SK-N-SH (cell line): ENCODE results near the gene C16orf74. TPM values are rescaled to one million over a fixed set of nuclear protein-coding genes. Genes with fewer than 3 reads are reported as not detected.

Source experiments
- CTCF ChIA-PET: fragments of 300-600, 350-600 bp; formaldehyde crosslinking; extraction: SDS; loops from one replicate; lab custom pipeline; 2021; lab: Yijun Ruan, JAX
- POLR2A ChIA-PET: fragments of 350-600 bp; sonication (Branson Sonifier 250); formaldehyde crosslinking; extraction: SDS; loops from one replicate; lab custom pipeline; 2020; ENCODE audit warnings: antibody characterized with exemption, inconsistent platforms; lab: Yijun Ruan, JAX
- DNase-seq: peaks from one replicate; pipeline ENCODE4 v3.0.0; 2012
- H2AFZ ChIP-seq: fragments of 200-600 bp; sonication (generic); 2 replicates; pipeline ENCODE4 v1.8.1; 2016; ENCODE audit warnings: antibody characterized with exemption, mild to moderate bottlenecking, low read depth
- H3F3A ChIP-seq: fragments of 200-600 bp; sonication (generic); replicated peaks from 2 replicates; pipeline ENCODE3; 2016; ENCODE audit warnings: antibody characterized with exemption, mild to moderate bottlenecking; ENCODE audit not compliant: insufficient read depth
- H3K27ac ChIP-seq, 2 experiments: fragments of 200-500 bp in 1 of 2; fragments of 200-600 bp in 1 of 2; sonication (Bioruptor generic) in 1 of 2; sonication (generic), shearing (Covaris generic) in 1 of 2; 2 replicates each; pipeline versions ENCODE4 v1.5.1 to v1.6.1; 2014 to 2016; ENCODE audit warnings: low read depth in 2 of 2, inconsistent platforms in 1 of 2, low read length in 1 of 2, mild to moderate bottlenecking in 1 of 2, mixed read lengths in 1 of 2
- H3K27me3 ChIP-seq: fragments of 200-600 bp; sonication (generic), shearing (Covaris generic); 2 replicates; pipeline ENCODE4 v1.6.1; 2016; ENCODE audit warnings: mixed run types; ENCODE audit not compliant: insufficient read depth
- H3K36me3 ChIP-seq, 2 experiments: fragments of 200-500 bp in 1 of 2; fragments of 200-600 bp in 1 of 2; sonication (Bioruptor generic) in 1 of 2; sonication (generic) in 1 of 2; replicated peaks in 1 of 2; 2 replicates each; pipeline versions ENCODE3 to v1.5.1; 2014 to 2016; ENCODE audit warnings: low read length in 1 of 2, mild to moderate bottlenecking in 1 of 2; ENCODE audit not compliant: insufficient read depth in 2 of 2, control insufficient read depth in 1 of 2
- H3K4me1 ChIP-seq, 2 experiments: fragments of 200-500 bp in 1 of 2; fragments of 200-600 bp in 1 of 2; sonication (Bioruptor generic) in 1 of 2; sonication (generic), shearing (Covaris generic) in 1 of 2; 2 replicates each; pipeline versions ENCODE4 v1.5.1 to v1.6.1; 2014 to 2016; ENCODE audit warnings: low read depth in 1 of 2, low read length in 1 of 2, mixed run types in 1 of 2; ENCODE audit not compliant: insufficient read depth in 2 of 2, control insufficient read depth in 1 of 2
- H3K4me2 ChIP-seq: fragments of 200-600 bp; sonication (generic), shearing (Covaris generic); 2 replicates; pipeline ENCODE4 v1.6.1; 2017; ENCODE audit warnings: mixed run types
- H3K4me3 ChIP-seq, 2 experiments: fragments of 200-500 bp in 1 of 2; fragments of 200-600 bp in 1 of 2; sonication (Bioruptor generic) in 1 of 2; sonication (generic), shearing (Covaris generic) in 1 of 2; 2 replicates each; pipeline versions ENCODE4 v1.5.1 to v1.8.1; 2014 to 2016; ENCODE audit warnings: low read depth in 2 of 2, inconsistent platforms in 1 of 2, low read length in 1 of 2, mild to moderate bottlenecking in 1 of 2, mixed read lengths in 1 of 2, moderate library complexity in 1 of 2
- H3K79me2 ChIP-seq: fragments of 200-600 bp; sonication (generic); 2 replicates; pipeline ENCODE4 v1.8.1; 2017; ENCODE audit warnings: mild to moderate bottlenecking; ENCODE audit not compliant: insufficient read depth
- H3K9ac ChIP-seq: fragments of 200-600 bp; sonication (generic); 2 replicates; pipeline ENCODE4 v1.6.1; 2017; ENCODE audit warnings: mixed run types
- H3K9me2 ChIP-seq: fragments of 200-600 bp; sonication (generic); 2 replicates; pipeline ENCODE4 v1.6.1; 2017; ENCODE audit warnings: mixed run types
- H3K9me3 ChIP-seq: fragments of 200-600 bp; sonication (generic); 2 replicates; pipeline ENCODE4 v1.6.1; 2017; ENCODE audit warnings: mixed run types, mild to moderate bottlenecking, moderate library complexity
- H4K20me1 ChIP-seq: fragments of 200-600 bp; sonication (generic); 2 replicates; pipeline ENCODE4 v1.6.1; 2017; ENCODE audit warnings: mild to moderate bottlenecking, mixed run types; ENCODE audit not compliant: insufficient read depth
- GATA2 ChIP-seq: sonication (generic); formaldehyde crosslinking; IDR thresholded peaks from 2 replicates; pipeline ENCODE4 v1.5.0; 2020; ENCODE audit warnings: mild to moderate bottlenecking, missing genetic modification reagents
- JUND ChIP-seq: IDR thresholded peaks from 2 replicates; pipeline ENCODE4 v1.4.0; 2012
- MEF2A ChIP-seq: IDR thresholded peaks from 2 replicates; pipeline ENCODE4 v1.4.0; 2012; ENCODE audit warnings: low read depth, borderline replicate concordance
- MXI1 ChIP-seq: IDR thresholded peaks from 2 replicates; pipeline ENCODE4 v1.6.1; 2012; ENCODE audit warnings: mild to moderate bottlenecking, low read depth, low read length, improper control_type of control experiment
- NFIC ChIP-seq: IDR thresholded peaks from 2 replicates; pipeline ENCODE4 v1.4.0; 2012; ENCODE audit warnings: borderline replicate concordance
- NRF1 ChIP-seq: IDR thresholded peaks from 2 replicates; pipeline ENCODE4 v1.6.1; 2012; ENCODE audit warnings: low read depth, mild to moderate bottlenecking, low read length
- PBX3 ChIP-seq: IDR thresholded peaks from 2 replicates; pipeline ENCODE4; 2012
- POLR2AphosphoS5 ChIP-seq: IDR thresholded peaks from 2 replicates; pipeline ENCODE4 v1.6.1; 2012; ENCODE audit warnings: low read depth, low read length
- RAD21 ChIP-seq: IDR thresholded peaks from 2 replicates; pipeline ENCODE4 v1.6.1; 2012; ENCODE audit warnings: mild to moderate bottlenecking, low read length
- RCOR1 ChIP-seq: fragments of 150-350 bp; IDR thresholded peaks from 2 replicates; pipeline ENCODE4 v1.6.1; 2017; ENCODE audit warnings: antibody characterized with exemption, low read length
- RFX5 ChIP-seq: IDR thresholded peaks from 2 replicates; pipeline ENCODE4 v1.6.1; 2012; ENCODE audit warnings: mild to moderate bottlenecking, improper control_type of control experiment, low read length
- RXRA ChIP-seq: IDR thresholded peaks from 2 replicates; pipeline ENCODE4 v1.4.0; 2012; ENCODE audit warnings: low read depth, mild to moderate bottlenecking, borderline replicate concordance
- SMC3 ChIP-seq: IDR thresholded peaks from 2 replicates; pipeline ENCODE4 v1.6.1; 2012; ENCODE audit warnings: low read depth, low read length, improper control_type of control experiment
- TAF1 ChIP-seq: IDR thresholded peaks from 2 replicates; pipeline ENCODE4 v1.6.1; 2012; ENCODE audit warnings: low read depth, mild to moderate bottlenecking, low read length, moderate library complexity, borderline replicate concordance
- TEAD4 ChIP-seq: IDR thresholded peaks from 2 replicates; pipeline ENCODE4 v1.4.0; 2012; ENCODE audit warnings: mild to moderate bottlenecking, borderline replicate concordance; ENCODE audit not compliant: insufficient read depth
- USF1 ChIP-seq: IDR thresholded peaks from 2 replicates; pipeline ENCODE4 v1.4.0; 2012; ENCODE audit warnings: low read depth, borderline replicate concordance
- ZBTB33 ChIP-seq: IDR thresholded peaks from 2 replicates; pipeline ENCODE4 v1.4.0; 2012; ENCODE audit warnings: low read depth, borderline replicate concordance
- WGBS: methylation state at CpG from one replicate; pipeline ENCODE4 v1.1.6; 2017; ENCODE audit warnings: low lambda C conversion rate; 5-methylcytosine and 5-hydroxymethylcytosine counted together
- polyA plus RNA-seq, 3 experiments: library from polyadenylated mRNA; depleted of rRNA; stranded (reverse); fragments of >200 nt; gene quantifications; 2 replicates each; pipeline ENCODE4 v1.2.3, GENCODE V29; 2012

C16orf74 gene
- polyA plus RNA-seq, 1 of the 3 experiments (the other 2 are of a cell fraction) = 27.2 TPM

- no peaks in the 10 kb centered on the region for H3K36me3 ChIP-seq
- no peak overlapping the region for H3K4me3 ChIP-seq
- H3K9ac ChIP-seq = no peak overlapping the region
- CTCF ChIA-PET = interaction anchor here (2.8 kb wide), 1 partner anchor 13 kb away, joined by 9 read pairs; no protein-coding TSS in a partner anchor
- DNase-seq = no peak
- no peaks in the 10 kb centered on the region for H3K9me3 ChIP-seq
- no peak overlapping the region for H2AFZ ChIP-seq
- peaks cover 14% of the 10 kb centered on the region; the same call in 1 of the 2 replicates for H3K79me2 ChIP-seq
- WGBS = 97% methylated on average over 4 of the region's 5 CpGs
- H3F3A ChIP-seq = no peaks in the 10 kb centered on the region
- no peaks in the 10 kb centered on the region for H3K27me3 ChIP-seq
- no peak overlapping the region for H3K27ac ChIP-seq
- no peaks in the 10 kb centered on the region for H3K9me2 ChIP-seq
- TF ChIP-seq SMC3 (no peak), POLR2AphosphoS5 (no peak), TAF1 (no peak), NRF1 (no peak), RCOR1 (no peak), MXI1 (no peak), GATA2 (no peak), TEAD4 (no peak)
- TF ChIP-seq, all 33 proteins: peak for 0
- Histone ChIP-seq H3K4me1 (no peaks in the 10 kb centered on the region), H4K20me1 (no peaks in the 10 kb centered on the region), H3K4me2 (no peak overlapping the region)
- POLR2A ChIA-PET = no interaction called here
Measured at GRCh38 chr16:85730186-85730465, 20.8 kb downstream of the C16orf74 start.

GRCh38 chr16:85729452-85730185 is 21.3 kb downstream of the C16orf74 start:
- Histone ChIP-seq H3K9me2 (no peaks in the 10 kb centered on the region), H3K4me3 (no peak overlapping the region), H3K27ac (no peak overlapping the region), H2AFZ (no peak overlapping the region), H3F3A (no peaks in the 10 kb centered on the region)
- WGBS = 87% methylated on average over 16 of the region's 16 CpGs
- ChIA-PET CTCF (interaction anchor here (2.8 kb wide), 1 partner anchor 12 kb away, joined by 9 read pairs; no protein-coding TSS in a partner anchor), POLR2A (no interaction called here)
- TF ChIP-seq NRF1 (no peak), RXRA (no peak), JUND (no peak), TEAD4 (no peak), GATA2 (no peak), ZBTB33 (no peak), RAD21 (no peak), MEF2A (no peak), PBX3 (no peak), RFX5 (no peak), NFIC (no peak), USF1 (no peak)
- TF ChIP-seq, all 33 proteins: peak for 0
- Histone ChIP-seq H3K4me2 (no peak overlapping the region), H4K20me1 (no peaks in the 10 kb centered on the region), H3K27me3 (no peaks in the 10 kb centered on the region), H3K9me3 (no peaks in the 10 kb centered on the region), H3K79me2 (peaks cover 14% of the 10 kb centered on the region; the same call in 1 of the 2 replicates), H3K9ac (no peak overlapping the region), H3K4me1 (no peaks in the 10 kb centered on the region; a peak in 1 of 4 replicates), H3K36me3 (no peaks in the 10 kb centered on the region)
- DNase-seq = no peak
